HAP-1 (cell line): ENCODE measurements around the gene TMEM223.
"Not testable (repeated sequence)": the region's sequence is repeated elsewhere in the genome, so short reads cannot be mapped to it uniquely, and the experiment has no call there.

Experiments used
- DNase-seq, 2 experiments: peaks; one replicate each; pipeline ENCODE4 v3.0.0-alpha.2; 2016 to 2020; ENCODE audit warnings: low spot score in 2 of 2
- H3K27me3 ChIP-seq: fragments of 250-450 bp; sonication (Bioruptor Pico); 2 replicates; pipeline ENCODE4 v1.5.1; 2020; ENCODE audit warnings: low read depth, mild to moderate bottlenecking, moderate library complexity
- H3K36me3 ChIP-seq: fragments of 250-450 bp; sonication (Bioruptor Pico); replicated peaks from 2 replicates; pipeline ENCODE4 v1.5.1; 2020; ENCODE audit warnings: mild to moderate bottlenecking
- H3K4me1 ChIP-seq: fragments of 250-450 bp; sonication (Bioruptor Pico); 2 replicates; pipeline ENCODE4 v1.5.1; 2020; ENCODE audit warnings: mild to moderate bottlenecking
- H3K4me3 ChIP-seq: fragments of 250-450 bp; sonication (Bioruptor Pico); 2 replicates; pipeline ENCODE4 v1.5.1; 2020; ENCODE audit warnings: mild to moderate bottlenecking, moderate library complexity
- H3K9me3 ChIP-seq: fragments of 250-450 bp; sonication (Bioruptor Pico); 2 replicates; pipeline ENCODE4 v1.5.1; 2020; ENCODE audit warnings: mild to moderate bottlenecking, moderate library complexity
- in situ Hi-C: fragments of 300-500 bp; cut with MboI; formaldehyde crosslinking; loops from 3 replicates; pipeline ENCODE4 v1.14.3; 2020; ENCODE audit warnings: low sequenced_read_pairs, inconsistent platforms, mixed read lengths

Gene TMEM223

GRCh38 chr11:62787005-62787759, 4.6 kb downstream of the TMEM223 start, which contains the start of gene TMEM179B:
Gene TMEM179B, plus strand, starts transcription at chr11:62787402. Its CDS starts 30 bp downstream, at chr11:62787432.
- Histone ChIP-seq H3K27me3 (no peaks in the 10 kb centered on the region), H3K9me3 (no peaks in the 10 kb centered on the region), H3K4me3 (peak within 1 kb of the TSS; percentile 71), H3K36me3 (peaks cover 48% of the 10 kb centered on the region), H3K4me1 (peaks cover 9% of the 10 kb centered on the region)
- in situ Hi-C loops, result no loop called here
- peak; percentile 97 to 99 for DNase-seq

GRCh38 chr11:62786318-62787004, 5.3 kb downstream of the TMEM223 start:
- no peaks in the 10 kb centered on the region for H3K27me3 ChIP-seq
- H3K36me3 ChIP-seq, result peaks cover 48% of the 10 kb centered on the region
- DNase-seq, result peak; percentile 79 to 92
- in situ Hi-C loops, result no loop called here
- no peaks in the 10 kb centered on the region for H3K9me3 ChIP-seq
- H3K4me1 ChIP-seq, result peaks cover 9% of the 10 kb centered on the region
- peak overlapping the region; percentile 71 for H3K4me3 ChIP-seq

- peaks cover 38% of the 10 kb centered on the region for H3K36me3 ChIP-seq
- no peak for DNase-seq
- in situ Hi-C loops, result no loop called here
Measured at GRCh38 chr11:62782753-62783152, 9.1 kb downstream of the TMEM223 start.

GRCh38 chr11:62778441-62778840, 13.4 kb downstream of the TMEM223 start:
- no peak overlapping the region for H3K4me3 ChIP-seq
- no peaks in the 10 kb centered on the region for H3K9me3 ChIP-seq
- in situ Hi-C loops, result no loop called here
- no peak for DNase-seq
- H3K4me1 ChIP-seq, result no peaks in the 10 kb centered on the region
- peaks cover 34% of the 10 kb centered on the region for H3K36me3 ChIP-seq
- no peaks in the 10 kb centered on the region for H3K27me3 ChIP-seq

More at GRCh38 chr11:62782753-62783152, 9.1 kb downstream of the TMEM223 start:
- Histone ChIP-seq H3K9me3 (no peaks in the 10 kb centered on the region), H3K4me1 (peaks cover 3% of the 10 kb centered on the region; the same call in 1 of the 2 replicates), H3K4me3 (no peak overlapping the region), H3K27me3 (no peaks in the 10 kb centered on the region)

- DNase-seq, result no peak
- Histone ChIP-seq H3K9me3 (no peaks in the 10 kb centered on the region), H3K27me3 (no peaks in the 10 kb centered on the region), H3K4me3 (no peak overlapping the region), H3K36me3 (peaks cover 28% of the 10 kb centered on the region), H3K4me1 (no peaks in the 10 kb centered on the region)
- in situ Hi-C loops, result no loop called here
Measured at GRCh38 chr11:62777389-62777788, 14.4 kb downstream of the TMEM223 start.

- no peak overlapping the region for H3K4me3 ChIP-seq
- H3K4me1 ChIP-seq, result peaks cover 9% of the 10 kb centered on the region
- no peaks in the 10 kb centered on the region for H3K27me3 ChIP-seq
- no peaks in the 10 kb centered on the region for H3K9me3 ChIP-seq
- H3K36me3 ChIP-seq, result peaks cover 21% of the 10 kb centered on the region; the same call in 1 of the 2 replicates
- in situ Hi-C loops, result no loop called here
- DNase-seq, result no peak
Measured at GRCh38 chr11:62775646-62776045, 16.2 kb downstream of the TMEM223 start.

GRCh38 chr11:62774407-62774806, 17.4 kb downstream of the TMEM223 start:
- H3K27me3 ChIP-seq, result no peaks in the 10 kb centered on the region
- peaks cover 17% of the 10 kb centered on the region for H3K4me1 ChIP-seq
- peaks cover 19% of the 10 kb centered on the region; the same call in 1 of the 2 replicates for H3K36me3 ChIP-seq
- H3K9me3 ChIP-seq, result no peaks in the 10 kb centered on the region
- no peak overlapping the region for H3K4me3 ChIP-seq
- DNase-seq, result no peak
- in situ Hi-C loops, result no loop called here

- in situ Hi-C loops, result no loop called here
- Histone ChIP-seq H3K4me3 (peak within 1 kb of the TSS; percentile 52), H3K36me3 (peaks cover 15% of the 10 kb centered on the region), H3K9me3 (no peaks in the 10 kb centered on the region), H3K4me1 (peaks cover 17% of the 10 kb centered on the region), H3K27me3 (no peaks in the 10 kb centered on the region)
- peak; percentile 99 for DNase-seq
Measured at GRCh38 chr11:62771144-62772021, 20.4 kb downstream of the TMEM223 start, which contains the start of gene TAF6L. Gene TAF6L, plus strand, starts transcription at chr11:62771396. Its CDS starts 4,388 bp downstream, at chr11:62775784.

- Histone ChIP-seq H3K4me1 (peaks cover 17% of the 10 kb centered on the region), H3K4me3 (peak overlapping the region; percentile 52), H3K36me3 (peaks cover 9% of the 10 kb centered on the region), H3K27me3 (no peaks in the 10 kb centered on the region), H3K9me3 (no peaks in the 10 kb centered on the region)
- in situ Hi-C loops, result no loop called here
- peak in 1 of 2 experiments; percentile 38 for DNase-seq
Measured at GRCh38 chr11:62770778-62771143, 21.0 kb downstream of the TMEM223 start.

GRCh38 chr11:62760867-62761227, 31.0 kb downstream of the TMEM223 start:
- H3K36me3 ChIP-seq, H3K9me3 ChIP-seq, H3K27me3 ChIP-seq, in situ Hi-C loops: not testable (repeated sequence)
- Histone ChIP-seq H3K4me3 (peak overlapping the region; percentile 91), H3K4me1 (peaks cover 11% of the 10 kb centered on the region)
- DNase-seq, result peak in 1 of 2 experiments; percentile 39

- in situ Hi-C loops, result no loop called here
- H3K9me3 ChIP-seq, result no peaks in the 10 kb centered on the region
- H3K4me3 ChIP-seq, result no peak overlapping the region
- DNase-seq, result no peak
- H3K4me1 ChIP-seq, result peaks cover 14% of the 10 kb centered on the region
- peaks cover 3% of the 10 kb centered on the region; the same call in 1 of the 2 replicates for H3K36me3 ChIP-seq
- H3K27me3 ChIP-seq, result no peaks in the 10 kb centered on the region
Measured at GRCh38 chr11:62757846-62758788, 33.7 kb downstream of the TMEM223 start.

- Histone ChIP-seq H3K27me3 (no peaks in the 10 kb centered on the region), H3K4me3 (no peak overlapping the region), H3K4me1 (peaks cover 3% of the 10 kb centered on the region; the same call in 1 of the 2 replicates), H3K36me3 (peaks cover 15% of the 10 kb centered on the region), H3K9me3 (no peaks in the 10 kb centered on the region)
- in situ Hi-C loops, result no loop called here
- DNase-seq, result no peak
Measured at GRCh38 chr11:62755086-62755615, 36.7 kb downstream of the TMEM223 start.
